Skeletal muscle tissue (tissue), 4 donors: ENCODE measurements around the gene MEX3C. TPM values are rescaled to one million over a fixed set of nuclear protein-coding genes. Genes with fewer than 3 reads are reported as not detected.

Source experiments
- H3K27ac ChIP-seq: one replicate; pipeline ENCODE4 v1.7.0; 2013; ENCODE audit warnings: mild to moderate bottlenecking, low read depth, low read length, inconsistent platforms
- H3K27me3 ChIP-seq, 3 donors: one replicate each; pipeline ENCODE4 v1.7.0; 2013; ENCODE audit warnings: low read length in 3 of 3; ENCODE audit not compliant: control insufficient read depth in 3 of 3, insufficient read depth in 3 of 3
- H3K36me3 ChIP-seq, 3 donors: one replicate each; pipeline ENCODE4 v1.7.0; 2013; ENCODE audit warnings: low read length in 3 of 3; ENCODE audit not compliant: control insufficient read depth in 3 of 3, insufficient read depth in 3 of 3
- H3K4me1 ChIP-seq, 3 donors: one replicate each; pipeline ENCODE4 v1.7.0; 2013; ENCODE audit warnings: low read length in 3 of 3, mild to moderate bottlenecking in 3 of 3; ENCODE audit not compliant: control insufficient read depth in 3 of 3, insufficient read depth in 3 of 3
- H3K4me3 ChIP-seq, 3 donors: one replicate each; pipeline ENCODE4 v1.7.0; 2013; ENCODE audit warnings: low read length in 3 of 3
- H3K9ac ChIP-seq, 3 donors: one replicate each; pipeline ENCODE4 v1.7.0; 2013; ENCODE audit warnings: low read length in 3 of 3, mild to moderate bottlenecking in 3 of 3, moderate library complexity in 2 of 3, low read depth in 1 of 3
- H3K9me3 ChIP-seq, 3 donors: one replicate each; pipeline ENCODE4 v1.7.0; 2013; ENCODE audit warnings: low read length in 3 of 3; ENCODE audit not compliant: control insufficient read depth in 3 of 3
- total RNA-seq: library from RNA; depleted of rRNA; stranded (reverse); fragments of >200 nt; gene quantifications from one replicate; pipeline ENCODE4 v1.2.3, GENCODE V29; 2014
- donor health status: Osteomylitis.

The MEX3C gene
- total RNA-seq, 1 donor from 2014 or later: 37.6 TPM

GRCh38 chr18:51192026-51192425 is 5.5 kb downstream of the MEX3C start:
- no peak overlapping the region for H3K4me3 ChIP-seq
- no peaks in the 10 kb centered on the region for H3K36me3 ChIP-seq
- H3K27me3 ChIP-seq: no peaks in the 10 kb centered on the region
- peaks cover 29 to 42% (median 30%) of the 10 kb centered on the region in 3 donors for H3K4me1 ChIP-seq
- H3K9me3 ChIP-seq: no peaks in the 10 kb centered on the region
- H3K27ac ChIP-seq: no peak overlapping the region
- no peak overlapping the region for H3K9ac ChIP-seq

GRCh38 chr18:51191128-51191717 is 6.3 kb downstream of the MEX3C start:
- no peaks in the 10 kb centered on the region for H3K9me3 ChIP-seq
- no peak overlapping the region for H3K9ac ChIP-seq
- no peak overlapping the region for H3K4me3 ChIP-seq
- peaks cover 29 to 43% (median 30%) of the 10 kb centered on the region in 3 donors for H3K4me1 ChIP-seq
- H3K36me3 ChIP-seq: no peaks in the 10 kb centered on the region
- H3K27ac ChIP-seq: no peak overlapping the region
- no peaks in the 10 kb centered on the region for H3K27me3 ChIP-seq

GRCh38 chr18:51190000-51190399 is 7.5 kb downstream of the MEX3C start:
- no peaks in the 10 kb centered on the region for H3K27me3 ChIP-seq
- no peak overlapping the region for H3K4me3 ChIP-seq
- H3K4me1 ChIP-seq: peaks cover 17 to 31% (median 23%) of the 10 kb centered on the region in 3 donors
- no peaks in the 10 kb centered on the region for H3K36me3 ChIP-seq
- no peak overlapping the region for H3K27ac ChIP-seq
- H3K9ac ChIP-seq: no peak overlapping the region
- no peaks in the 10 kb centered on the region for H3K9me3 ChIP-seq

GRCh38 chr18:51188024-51188701 is 9.3 kb downstream of the MEX3C start:
- H3K36me3 ChIP-seq: no peaks in the 10 kb centered on the region
- H3K4me1 ChIP-seq: peaks cover 6 to 16% (median 11%) of the 10 kb centered on the region in 3 donors
- no peak overlapping the region for H3K4me3 ChIP-seq
- H3K9ac ChIP-seq: no peak overlapping the region
- no peaks in the 10 kb centered on the region for H3K9me3 ChIP-seq
- no peaks in the 10 kb centered on the region for H3K27me3 ChIP-seq
- no peak overlapping the region for H3K27ac ChIP-seq

- H3K36me3 ChIP-seq: no peaks in the 10 kb centered on the region
- H3K27me3 ChIP-seq: no peaks in the 10 kb centered on the region
- H3K4me3 ChIP-seq: no peak overlapping the region
- H3K9ac ChIP-seq: no peak overlapping the region
- H3K27ac ChIP-seq: no peak overlapping the region
- H3K4me1 ChIP-seq: peaks cover 0 to 2% (median 0%) of the 10 kb centered on the region in 3 donors
- no peaks in the 10 kb centered on the region for H3K9me3 ChIP-seq
Observed at GRCh38 chr18:51185075-51185474, 12.4 kb downstream of the MEX3C start.

- H3K4me1 ChIP-seq: peaks cover 0 to 2% (median 0%) of the 10 kb centered on the region in 3 donors
- no peaks in the 10 kb centered on the region for H3K36me3 ChIP-seq
- no peak overlapping the region for H3K4me3 ChIP-seq
- no peaks in the 10 kb centered on the region for H3K27me3 ChIP-seq
- H3K9ac ChIP-seq: no peak overlapping the region
- no peak overlapping the region for H3K27ac ChIP-seq
- H3K9me3 ChIP-seq: no peaks in the 10 kb centered on the region
Observed at GRCh38 chr18:51184091-51184457, 13.4 kb downstream of the MEX3C start.

GRCh38 chr18:51183372-51184090 is 13.9 kb downstream of the MEX3C start:
- Histone ChIP-seq H3K27ac (no peak overlapping the region), H3K27me3 (no peaks in the 10 kb centered on the region), H3K4me1 (peaks cover 0 to 2% (median 0%) of the 10 kb centered on the region in 3 donors), H3K9me3 (no peaks in the 10 kb centered on the region), H3K9ac (no peak overlapping the region), H3K4me3 (no peak overlapping the region), H3K36me3 (no peaks in the 10 kb centered on the region)

- no peaks in the 10 kb centered on the region for H3K36me3 ChIP-seq
- no peak overlapping the region for H3K9ac ChIP-seq
- no peaks in the 10 kb centered on the region for H3K27me3 ChIP-seq
- H3K9me3 ChIP-seq: no peaks in the 10 kb centered on the region
- H3K4me3 ChIP-seq: no peak overlapping the region
- H3K4me1 ChIP-seq: peaks cover 0 to 2% (median 0%) of the 10 kb centered on the region in 3 donors
- no peak overlapping the region for H3K27ac ChIP-seq
Observed at GRCh38 chr18:51182824-51183223, 14.7 kb downstream of the MEX3C start.

- Histone ChIP-seq H3K36me3 (peaks cover 6 to 13% (median 8%) of the 10 kb centered on the region in 3 donors), H3K9ac (no peak overlapping the region), H3K4me1 (no peaks in the 10 kb centered on the region), H3K27ac (no peak overlapping the region), H3K9me3 (no peaks in the 10 kb centered on the region), H3K27me3 (no peaks in the 10 kb centered on the region), H3K4me3 (no peak overlapping the region)
Observed at GRCh38 chr18:51171625-51172259, 25.7 kb downstream of the MEX3C start.

GRCh38 chr18:51171223-51171622 is 26.3 kb downstream of the MEX3C start:
- Histone ChIP-seq H3K27me3 (no peaks in the 10 kb centered on the region), H3K9ac (no peak overlapping the region), H3K36me3 (peaks cover under 1 to 8% (median 3%) of the 10 kb centered on the region in 3 donors), H3K4me1 (no peaks in the 10 kb centered on the region), H3K4me3 (no peak overlapping the region), H3K27ac (no peak overlapping the region), H3K9me3 (no peaks in the 10 kb centered on the region)
